Astrocyte of the hippocampus (primary cell): Measurements from ENCODE around the gene CHST8.
A peak's percentile ranks its signal among the peaks of the same experiment; 100 is the strongest.

Experiments used
- DNase-seq: peaks from one replicate; pipeline ENCODE4 v3.0.0; 2011; ENCODE audit warnings: low read depth, low spot score

Gene CHST8

DNA sequence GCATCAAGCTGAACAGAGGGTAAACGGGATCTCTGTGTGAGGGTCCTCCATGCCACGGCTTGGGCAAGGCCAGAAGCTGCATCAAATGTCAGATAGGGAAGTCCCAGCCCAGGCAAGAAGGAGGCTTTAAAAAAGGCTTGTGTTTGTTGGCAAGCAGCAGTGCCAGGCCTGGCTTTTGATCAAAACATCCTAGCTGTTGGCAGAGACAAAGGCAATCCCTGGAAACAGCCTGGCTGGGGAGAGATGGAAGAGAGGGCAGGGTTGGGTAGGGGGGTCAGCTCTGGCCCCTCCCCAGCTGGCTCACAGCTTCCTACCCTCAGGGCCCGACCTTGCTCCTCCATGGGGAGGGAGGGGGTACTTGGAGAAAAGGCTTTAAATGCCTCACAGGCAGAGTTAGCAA lies 113.2 kb downstream of the CHST8 start:
- peak; percentile 49 for DNase-seq

DNA sequence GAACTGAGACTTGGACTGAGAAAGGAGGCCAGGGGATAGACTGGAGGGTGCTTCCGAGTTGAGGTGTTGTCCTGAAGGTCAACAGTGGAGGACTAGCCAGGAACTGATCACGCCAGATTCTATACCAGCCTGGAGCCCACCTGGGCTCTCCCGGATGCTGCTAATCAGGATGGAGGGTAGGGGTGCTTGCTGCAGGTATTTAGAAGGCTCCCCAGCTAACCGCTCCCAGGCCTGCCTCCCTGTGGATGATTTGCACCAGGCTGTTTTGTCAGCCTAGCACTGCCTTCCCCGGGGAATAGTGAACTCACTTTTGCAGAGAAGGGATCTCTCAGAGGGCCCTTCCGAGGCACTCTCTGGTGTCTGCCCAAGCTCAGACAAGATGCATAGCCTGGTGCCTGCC lies 114.4 kb downstream of the CHST8 start:
- DNase-seq = no peak

GRCh38 chr19:33736787-33737186 lies 115.0 kb downstream of the CHST8 start:
- DNase-seq = no peak

GRCh38 chr19:33737681-33738371 lies 116.1 kb downstream of the CHST8 start:
- DNase-seq = no peak

DNA sequence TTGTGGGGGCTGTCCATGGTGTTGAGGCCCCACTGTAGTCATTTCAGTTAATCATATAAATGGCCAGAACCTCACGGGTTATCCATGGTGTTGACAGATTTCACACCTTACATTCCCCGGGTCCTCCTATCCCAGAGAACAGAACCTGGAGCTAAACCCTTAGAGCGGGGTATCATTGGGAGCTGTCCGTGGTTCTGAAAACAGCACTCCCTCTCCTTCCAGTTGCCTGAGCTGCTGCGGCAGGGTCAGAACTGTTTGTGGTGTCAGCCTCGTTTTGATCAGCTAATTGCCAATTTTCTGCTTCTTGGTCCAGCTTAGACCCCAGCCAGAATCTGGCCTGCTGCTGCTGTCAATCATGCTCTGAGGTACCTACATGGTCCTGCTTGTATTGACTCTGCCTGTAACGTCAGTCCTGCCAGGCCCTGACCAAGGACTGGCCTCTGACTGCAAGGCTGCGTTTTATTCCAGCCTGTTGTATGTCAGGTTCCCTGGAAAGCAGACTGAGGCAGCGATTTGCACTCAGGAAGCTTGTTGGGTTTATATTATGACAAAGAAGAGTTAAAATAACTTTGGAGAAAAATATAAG lies 119.2 kb downstream of the CHST8 start:
- peak; percentile 75 for DNase-seq

GRCh38 chr19:33745297-33745696 lies 123.5 kb downstream of the CHST8 start:
- DNase-seq = no peak

GRCh38 chr19:33746159-33746558 lies 124.4 kb downstream of the CHST8 start:
- no peak for DNase-seq

DNA sequence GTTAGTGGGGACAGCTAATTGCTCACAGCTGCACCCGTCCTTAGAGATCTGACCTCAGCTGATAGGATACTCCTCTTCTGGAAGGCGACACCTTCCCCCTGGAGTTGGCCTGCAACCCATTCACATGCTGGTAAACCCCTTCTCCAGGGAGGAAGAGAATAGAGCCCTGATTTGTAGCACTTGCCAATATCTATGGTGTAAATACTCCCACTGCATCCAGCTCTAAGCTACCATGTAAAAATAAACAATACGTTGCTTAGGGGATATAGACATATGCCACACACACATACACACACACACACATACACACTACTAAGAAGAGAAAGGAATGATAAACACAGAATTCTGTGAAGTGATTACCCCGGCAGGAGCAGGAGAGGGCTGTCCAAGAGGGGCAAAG lies 125.5 kb downstream of the CHST8 start:
- DNase-seq = no peak

DNA sequence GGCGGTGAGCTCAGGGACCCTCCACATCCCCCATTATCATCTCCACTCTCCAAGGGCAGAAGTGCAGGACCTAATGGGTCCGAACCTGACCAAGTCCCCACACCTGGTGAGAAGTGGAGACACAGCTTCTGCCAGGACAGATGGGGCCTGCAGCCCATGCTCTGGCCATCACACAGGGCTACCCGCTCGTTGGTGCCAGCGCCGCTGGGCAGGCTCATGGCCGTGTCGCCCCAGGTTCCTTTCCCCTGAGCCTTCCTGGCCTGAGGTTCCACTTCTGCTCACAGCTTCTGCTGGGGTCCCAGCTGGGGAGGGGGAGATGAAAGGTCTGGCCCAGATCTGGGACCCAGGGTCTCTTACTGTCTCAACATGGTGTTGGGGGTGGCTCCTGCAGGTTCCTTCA lies 126.5 kb downstream of the CHST8 start:
- DNase-seq = no peak

- no peak for DNase-seq
Observed at GRCh38 chr19:33749016-33749415, 127.3 kb downstream of the CHST8 start.

- DNase-seq = no peak
Observed at GRCh38 chr19:33749619-33750175, 127.9 kb downstream of the CHST8 start.

- no peak for DNase-seq
Observed at GRCh38 chr19:33750587-33751435, 129.1 kb downstream of the CHST8 start.

DNA sequence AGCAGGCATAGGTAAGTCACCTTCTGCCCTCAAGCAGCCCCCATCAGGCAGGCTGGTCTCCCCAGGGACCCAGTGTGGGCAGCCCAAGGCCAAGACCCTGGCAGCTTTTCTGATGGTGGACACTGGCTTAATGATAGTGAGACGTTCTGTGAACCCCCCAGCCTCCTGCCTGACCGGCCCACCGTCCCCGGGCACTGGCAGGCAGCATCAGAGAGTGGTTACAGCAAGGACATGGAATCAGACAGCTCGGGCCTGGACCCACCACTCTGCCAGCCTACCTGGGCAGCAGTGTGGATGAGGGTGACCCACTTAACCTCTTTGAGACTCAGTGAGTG lies 129.7 kb downstream of the CHST8 start:
- DNase-seq = no peak

- DNase-seq = no peak
Observed at GRCh38 chr19:33752018-33752800, 130.5 kb downstream of the CHST8 start.

GRCh38 chr19:33752945-33753344 lies 131.2 kb downstream of the CHST8 start:
- DNase-seq = no peak

DNA sequence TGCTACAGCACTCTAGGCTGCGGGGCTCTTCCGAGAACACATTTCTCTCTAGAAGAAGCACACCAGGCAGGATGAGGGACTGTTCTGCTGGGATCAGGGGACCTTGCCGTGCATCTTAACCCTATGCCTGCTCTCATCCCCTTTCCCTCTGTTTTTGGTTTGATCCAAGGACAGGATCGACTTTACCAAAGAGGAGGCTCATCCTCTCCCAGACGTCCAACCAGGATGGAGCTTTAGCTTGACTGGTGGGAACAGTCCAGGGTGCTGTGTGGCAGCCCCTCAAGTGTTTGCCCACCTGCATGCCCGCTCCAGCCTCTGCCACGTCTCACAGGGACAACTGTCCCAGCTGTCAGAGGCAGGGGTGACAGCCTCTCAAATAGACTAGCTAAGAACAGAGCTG lies 132.6 kb downstream of the CHST8 start:
- no peak for DNase-seq

GRCh38 chr19:33755099-33756035 lies 133.6 kb downstream of the CHST8 start:
- no peak for DNase-seq

GRCh38 chr19:33756177-33756576 lies 134.4 kb downstream of the CHST8 start:
- DNase-seq = no peak

GRCh38 chr19:33758541-33759013 lies 136.8 kb downstream of the CHST8 start:
- DNase-seq = peak; percentile 26

DNA sequence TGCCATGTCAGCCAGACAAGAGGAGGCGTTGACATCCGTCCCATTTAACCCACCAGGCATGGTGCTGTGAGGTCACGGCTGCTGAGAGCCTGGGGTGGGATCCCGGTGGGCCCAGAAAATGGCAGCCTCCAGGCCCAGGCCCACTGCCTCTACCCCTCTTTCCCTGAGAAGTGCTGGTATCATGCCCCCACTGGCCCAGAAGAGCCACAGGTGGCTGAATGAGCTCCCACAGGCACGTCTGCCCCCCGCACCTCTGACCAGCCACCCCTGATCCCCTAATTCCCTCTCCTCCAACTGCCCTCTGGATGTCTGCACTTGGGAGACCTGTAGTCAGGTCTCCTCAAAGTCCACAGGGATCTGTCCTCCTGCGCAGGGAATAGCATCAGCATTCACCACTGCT lies 137.6 kb downstream of the CHST8 start:
- DNase-seq = no peak
